ENCODE data around the gene TTC24.
"Not testable (repeated sequence)": the region's sequence is repeated elsewhere in the genome, so short reads cannot be mapped to it uniquely, and the experiment has no call there.

The TTC24 gene

GRCh38 chr1:156599811-156600210, 20.3 kb downstream of the TTC24 start:
- H3K4me3 ChIP-seq (ENCODE audit: low read depth, low read length), result no peak overlapping the region
- no peak for TF ChIP-seq CTCF (IDR thresholded peaks at IDR 0.05; ENCODE audit: low read depth, low read length)

- no peak for TF ChIP-seq CTCF (IDR thresholded peaks at IDR 0.05; ENCODE audit: low read depth, low read length)
- peak overlapping the region; percentile 97 for H3K4me3 ChIP-seq (ENCODE audit: low read depth, low read length)
These were observed 21.2 kb downstream of the TTC24 start for GRCh38 chr1:156600733-156601121.

GRCh38 chr1:156601122-156601830, 21.8 kb downstream of the TTC24 start, which contains the start of gene GPATCH4:
Gene GPATCH4 (minus strand): TSS chr1:156601479.
- no peak for TF ChIP-seq CTCF (IDR thresholded peaks at IDR 0.05; ENCODE audit: low read depth, low read length)
- peak within 1 kb of the TSS; percentile 97 for H3K4me3 ChIP-seq (ENCODE audit: low read depth, low read length)

- H3K4me3 ChIP-seq (ENCODE audit: low read depth, low read length), result peak overlapping the region; percentile 97
- no peak for TF ChIP-seq CTCF (IDR thresholded peaks at IDR 0.05; ENCODE audit: low read depth, low read length)
These were observed 22.4 kb downstream of the TTC24 start for GRCh38 chr1:156601892-156602291.

GRCh38 chr1:156602557-156602993, 23.1 kb downstream of the TTC24 start:
- no peak overlapping the region for H3K4me3 ChIP-seq (ENCODE audit: low read depth, low read length)
- TF ChIP-seq CTCF (IDR thresholded peaks at IDR 0.05; ENCODE audit: low read depth, low read length), result 0 out of 2 replicates have a peak, but pooled peaks have one; percentile 17

- H3K4me3 ChIP-seq (ENCODE audit: low read depth, low read length), result not testable (repeated sequence)
These were observed 27.8 kb downstream of the TTC24 start for GRCh38 chr1:156607344-156607743.

GRCh38 chr1:156608036-156608674, 28.6 kb downstream of the TTC24 start:
- no peak overlapping the region for H3K4me3 ChIP-seq (ENCODE audit: low read depth, low read length)
- peak; percentile 74 for TF ChIP-seq CTCF (IDR thresholded peaks at IDR 0.05; ENCODE audit: low read depth, low read length)

Data from WI38 (cell line).